ENCODE measurements around the gene THOC5.
"Not testable (repeated sequence)": the region's sequence is repeated elsewhere in the genome, so short reads cannot be mapped to it uniquely, and the experiment has no call there.

Gene THOC5

DNA sequence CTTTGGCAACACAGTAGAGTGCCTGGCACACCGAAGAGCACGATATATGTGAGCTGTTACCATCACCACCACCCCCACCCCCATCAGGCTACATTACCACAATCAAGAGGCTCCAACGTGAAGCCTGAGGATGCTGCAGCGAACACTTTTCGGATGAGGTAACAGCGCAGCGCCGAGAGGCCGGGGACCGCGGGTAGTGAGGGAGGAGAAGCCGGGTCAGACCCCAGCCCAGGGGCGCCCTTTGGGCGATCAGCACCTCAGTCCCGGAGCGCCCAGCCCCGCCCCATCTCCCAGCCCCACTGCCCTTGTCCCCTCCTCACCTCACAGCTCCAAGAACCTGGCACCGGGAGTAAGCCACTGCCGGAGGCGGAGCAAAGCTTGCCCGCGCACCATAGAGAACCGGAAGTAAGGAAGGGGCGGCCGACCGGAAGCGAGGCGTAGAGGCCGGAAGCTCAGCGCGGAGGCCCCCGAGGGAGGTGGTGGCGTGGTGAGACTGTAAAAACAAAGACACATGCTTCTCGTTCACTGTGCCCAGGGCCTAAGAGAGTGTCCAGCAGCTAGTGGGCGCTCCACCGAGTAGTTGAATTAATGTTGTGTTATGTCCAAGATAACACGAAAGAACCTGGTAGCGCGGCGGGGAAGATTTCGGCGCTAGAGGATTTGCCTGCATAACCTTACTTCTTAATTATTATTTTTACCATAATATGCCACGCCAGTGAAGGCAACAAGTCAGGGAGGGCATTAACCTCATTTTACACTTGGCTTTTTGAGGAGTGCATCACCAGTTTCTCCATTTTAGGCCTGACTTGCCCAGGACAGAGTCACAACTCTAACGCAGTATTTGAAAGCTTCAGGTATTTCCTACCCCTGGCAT, at the start of gene THOC5:
THOC5 (minus strand) TSS at position 407 of the 874 bp plus-strand sequence. CDS start 4,610 bp downstream, outside the sequence.
- DNase-seq, result peak; percentile 88

DNA sequence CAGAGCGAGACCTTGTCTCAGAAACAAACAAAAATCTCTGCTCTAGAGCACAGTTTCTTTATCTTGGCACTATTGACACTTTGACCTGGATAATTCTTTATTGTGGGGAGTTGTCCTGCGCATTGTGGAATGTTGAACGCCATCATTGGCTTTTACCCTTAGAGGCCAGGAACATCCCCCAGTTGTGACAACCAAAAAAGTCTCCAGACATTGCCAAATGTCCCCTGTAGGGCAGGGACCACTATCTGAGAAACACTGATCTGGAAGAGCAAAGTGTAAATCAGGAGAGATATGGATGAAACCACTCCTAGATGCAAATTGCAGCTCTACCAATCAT, 45.1 kb upstream of the THOC5 start:
- DNase-seq, result no peak

DNA sequence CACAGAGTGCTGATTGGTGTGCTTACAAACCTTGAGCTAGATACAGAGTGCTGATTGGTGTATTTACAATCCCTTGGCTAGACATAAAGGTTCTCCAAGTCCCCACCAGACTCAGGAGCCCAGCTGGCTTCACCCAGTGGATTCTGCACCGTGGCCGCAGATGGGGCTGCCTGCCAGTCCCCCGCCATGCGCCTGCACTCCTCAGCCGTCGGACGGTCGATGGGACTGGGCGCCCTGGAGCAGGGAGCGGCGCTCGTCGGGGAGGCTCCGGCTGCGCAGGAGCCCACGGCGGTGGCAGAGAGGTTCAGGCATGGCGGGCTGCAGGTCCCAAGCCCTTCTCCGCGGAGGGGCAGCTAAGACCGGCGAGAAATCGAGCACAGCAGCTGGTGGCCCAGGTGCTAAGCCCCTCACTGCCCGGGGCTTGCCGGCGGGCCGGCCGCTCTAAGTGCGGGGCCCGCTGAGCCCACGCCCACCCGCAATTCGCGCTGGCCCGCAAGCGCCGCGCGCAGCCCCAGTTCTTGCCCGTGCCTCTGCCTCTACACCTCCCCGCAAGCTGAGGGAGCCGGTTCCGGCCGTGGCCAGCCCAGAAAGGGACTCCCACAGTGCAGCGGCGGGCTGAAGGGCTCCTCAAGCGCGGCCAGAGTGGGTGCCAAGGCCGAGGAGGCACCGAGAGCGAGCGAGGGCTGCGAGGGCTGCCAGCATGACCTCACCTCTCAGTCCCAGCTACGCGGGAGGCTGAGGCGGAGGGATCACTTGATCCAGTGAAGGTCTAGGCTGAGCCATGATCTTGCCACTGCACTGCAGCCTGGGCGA, 44.5 kb upstream of the THOC5 start:
- not testable (repeated sequence) for DNase-seq

DNA sequence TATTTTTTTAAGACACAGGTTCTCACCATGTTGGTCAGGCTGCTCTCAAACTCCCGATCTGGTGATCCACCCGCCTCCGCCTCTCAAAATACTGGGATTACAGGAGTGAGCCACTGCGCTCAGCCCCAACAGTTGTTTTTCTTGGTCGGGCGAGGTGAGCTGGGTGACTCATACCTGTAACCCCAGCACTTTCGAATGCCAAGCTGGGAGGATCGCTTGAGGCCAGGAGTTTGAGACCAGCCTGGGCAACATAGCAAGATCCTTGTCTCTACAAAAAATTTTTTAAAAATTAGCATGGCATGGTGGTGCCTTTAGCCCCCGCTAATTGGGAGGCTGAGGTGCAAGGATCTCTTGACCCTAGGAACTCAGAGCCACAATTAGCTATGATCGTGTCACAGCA, 42.9 kb upstream of the THOC5 start:
- DNase-seq, result no peak

DNA sequence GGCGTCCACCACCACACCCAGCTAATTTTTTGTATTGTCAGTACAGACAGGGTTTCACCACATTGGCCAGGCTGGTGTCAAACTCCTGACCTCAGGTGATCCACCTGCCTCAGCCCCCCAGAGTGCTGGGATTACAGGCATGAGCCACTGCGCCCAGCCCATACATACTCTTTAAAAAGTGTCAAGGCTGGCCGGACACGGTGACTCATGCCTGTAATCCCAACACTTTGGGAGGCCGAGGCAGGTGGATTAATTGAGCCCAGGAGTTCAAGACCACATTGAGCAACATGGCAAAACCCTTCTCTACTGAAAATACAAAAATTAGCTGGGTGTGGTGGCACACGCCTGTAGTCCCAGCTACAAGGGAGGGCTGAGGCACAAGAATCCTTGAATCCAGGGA, 40.9 kb upstream of the THOC5 start:
- not testable (repeated sequence) for DNase-seq

DNA sequence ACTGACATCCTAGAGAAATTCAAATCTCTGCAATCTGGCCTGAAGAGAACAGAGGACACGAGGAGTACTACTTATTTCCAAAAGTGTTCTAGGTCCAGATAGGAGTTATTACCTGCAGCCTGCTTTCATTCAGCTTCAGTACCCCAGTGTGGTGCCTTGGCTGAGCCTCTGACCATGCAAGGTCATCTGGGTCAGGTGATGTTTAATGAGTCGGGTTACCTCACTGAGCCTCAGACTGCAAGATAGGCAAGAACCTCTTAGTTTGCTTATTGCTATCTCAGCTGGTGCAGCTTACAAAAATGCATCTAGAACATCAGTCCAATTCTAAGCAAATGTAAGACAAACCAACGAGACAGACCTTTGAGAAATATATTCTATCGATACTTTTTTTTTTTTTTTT, 40.4 kb upstream of the THOC5 start:
- no peak for DNase-seq

DNA sequence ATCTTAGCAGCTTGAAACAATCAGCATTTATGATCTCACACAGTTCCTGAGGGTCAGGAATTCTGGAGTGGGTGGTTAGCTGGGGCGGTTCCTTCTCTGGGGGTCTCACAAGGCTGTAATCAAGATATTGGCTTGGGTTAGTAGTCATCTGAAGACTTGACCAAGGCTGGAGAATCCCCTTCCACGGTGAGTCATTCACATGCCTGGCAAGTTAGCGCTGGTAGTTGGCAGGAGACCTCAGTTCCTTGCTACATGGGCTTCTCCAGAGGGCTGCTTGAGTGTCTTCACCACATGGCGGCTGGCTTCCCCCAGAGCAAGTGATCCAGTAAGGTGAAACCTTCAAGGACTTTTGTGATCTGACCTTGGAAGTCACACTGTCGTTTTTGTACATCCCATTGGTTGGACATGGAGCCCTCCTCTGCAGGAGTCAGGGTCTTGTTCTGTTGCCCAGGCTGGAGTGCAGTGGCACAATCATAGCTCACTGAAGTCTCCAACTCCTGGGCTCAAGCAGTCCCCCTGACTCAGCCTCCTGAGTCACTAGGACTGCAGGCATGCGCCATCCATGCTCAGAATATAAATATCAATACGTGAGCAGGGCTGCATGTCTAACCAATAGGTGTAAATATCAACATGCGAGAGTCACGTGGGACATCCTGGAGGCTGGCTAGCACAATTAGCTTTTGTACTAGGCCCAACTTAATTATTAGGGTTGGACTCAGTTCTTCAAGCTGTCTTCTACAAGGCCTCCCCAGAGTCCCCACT, 34.6 kb upstream of the THOC5 start:
- no peak for DNase-seq

DNA sequence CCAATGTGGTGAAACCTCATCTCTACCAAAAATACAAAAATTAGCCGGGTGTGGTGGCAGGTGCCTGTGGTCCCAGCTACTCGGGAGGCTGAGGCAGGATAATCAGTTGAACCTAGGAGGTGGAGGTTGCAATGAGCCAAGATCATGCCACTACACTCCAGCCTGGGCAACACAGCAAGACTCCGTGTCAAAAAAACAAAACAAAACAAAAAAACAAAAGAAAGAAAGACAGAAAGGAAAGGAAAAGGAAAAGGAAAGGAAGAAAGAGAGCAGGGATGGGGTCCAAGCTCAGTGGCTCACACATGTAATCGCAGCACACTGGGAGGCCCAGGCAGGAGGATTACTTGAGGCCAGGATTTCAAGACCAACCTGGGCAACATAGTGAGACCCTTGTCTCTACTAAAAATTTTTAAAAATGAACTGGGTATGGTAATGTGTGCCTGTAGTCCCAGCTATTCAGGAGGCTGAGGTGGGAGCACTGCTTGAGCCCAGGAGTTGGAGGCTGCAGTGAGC, 32.7 kb upstream of the THOC5 start:
- DNase-seq, result not testable (repeated sequence)

DNA sequence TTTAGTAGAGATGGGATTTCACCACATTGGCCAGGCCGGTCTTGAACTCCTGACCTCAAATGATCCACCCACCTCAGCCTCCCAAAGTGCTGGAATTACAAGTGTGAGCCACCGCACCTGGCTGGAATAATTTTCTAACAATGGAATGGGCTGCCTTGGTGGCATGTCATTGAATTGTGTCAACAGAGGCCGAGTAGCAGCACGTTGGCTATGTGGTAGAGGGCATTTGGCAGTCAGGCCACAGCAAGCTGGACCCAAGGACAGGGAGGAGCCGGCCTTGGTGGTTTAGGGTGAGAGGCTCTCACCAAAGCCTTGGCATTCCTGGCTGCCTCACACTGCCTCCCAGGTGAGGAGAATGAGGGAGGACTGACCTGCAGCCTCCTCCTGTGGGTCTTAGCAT, 31.4 kb upstream of the THOC5 start:
- no peak for DNase-seq

DNA sequence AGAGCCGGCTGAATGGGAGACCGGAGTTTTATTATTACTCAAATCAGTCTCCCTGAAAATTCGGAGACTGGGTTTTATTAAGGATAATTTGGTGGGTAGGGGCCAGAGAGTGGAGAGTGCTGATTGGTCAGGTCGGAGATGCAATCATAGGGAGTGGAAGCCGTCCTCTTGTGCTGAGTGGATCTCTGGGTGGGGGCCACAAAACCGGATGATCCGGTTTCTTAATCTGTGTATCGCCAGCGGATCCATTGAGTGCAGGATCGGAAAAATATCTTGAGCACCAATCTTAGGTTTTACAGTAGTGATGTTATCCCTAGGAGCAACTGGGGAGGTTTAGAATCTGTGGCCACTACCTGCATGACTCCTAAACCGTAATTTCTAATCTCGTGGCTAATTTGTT, 28.2 kb upstream of the THOC5 start:
- no peak for DNase-seq

DNA sequence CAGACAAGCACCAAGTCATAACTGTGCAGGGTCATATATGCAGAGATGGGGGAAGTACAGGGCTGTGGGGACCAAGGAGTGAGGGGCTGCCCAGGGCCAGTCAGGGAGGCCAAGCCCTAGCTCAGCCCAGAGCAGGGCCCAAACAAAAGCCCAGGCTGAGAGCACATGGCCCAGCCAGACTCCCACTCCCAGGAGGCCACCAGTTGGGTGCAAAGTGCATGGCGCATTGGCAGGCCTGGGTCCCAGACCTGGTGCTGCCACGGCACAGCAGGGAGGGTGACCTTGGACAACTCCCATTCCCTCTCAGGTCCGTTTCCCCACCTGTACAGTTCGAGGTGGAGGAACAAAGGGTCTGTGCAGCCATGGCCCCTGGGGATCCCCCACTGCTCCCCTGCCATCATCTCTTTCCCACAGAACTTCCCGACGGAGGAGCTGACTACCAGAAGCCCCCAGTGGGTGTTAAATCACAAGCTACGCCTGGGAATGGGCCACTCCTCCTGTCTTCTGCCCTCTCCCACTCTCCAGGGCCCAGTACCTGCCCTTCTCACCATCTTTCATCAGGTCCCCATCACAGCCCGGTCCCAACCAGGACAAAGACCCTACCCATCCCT, 26.7 kb upstream of the THOC5 start:
- DNase-seq, result no peak

DNA sequence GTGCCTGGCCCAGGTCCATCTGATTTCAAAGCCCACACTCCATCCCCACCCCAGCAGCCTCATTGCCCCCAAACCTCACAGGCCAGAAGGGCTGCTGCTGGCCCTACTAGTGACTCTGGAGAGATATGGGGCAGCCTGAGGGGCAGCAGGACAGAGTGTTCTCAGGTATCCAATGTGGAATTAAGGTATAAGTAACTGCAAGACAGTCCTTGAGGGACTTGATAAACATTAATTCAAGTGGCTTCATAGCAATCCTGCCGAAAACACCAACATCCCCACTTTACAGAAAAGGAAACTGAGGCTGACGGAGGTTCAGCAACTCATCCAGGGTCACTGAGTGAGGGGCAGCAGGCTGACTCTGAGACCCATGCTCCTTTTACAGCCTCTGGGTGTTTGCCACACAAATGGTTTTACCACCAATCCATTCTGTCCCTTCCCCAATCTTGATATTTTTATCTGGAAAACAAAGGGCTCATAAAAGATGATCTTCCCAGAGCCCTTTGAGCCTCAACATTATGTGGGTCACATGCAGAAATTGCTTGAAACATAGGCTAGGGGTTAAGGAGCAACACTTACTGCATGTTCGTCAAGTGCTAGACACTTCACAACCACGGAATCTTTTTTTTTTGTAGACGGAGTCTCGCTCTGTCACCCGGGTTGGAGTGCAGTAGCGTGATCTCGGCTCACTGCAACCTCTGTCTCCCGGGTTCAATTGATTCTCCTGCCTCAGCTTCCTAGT, 25.1 kb upstream of the THOC5 start:
- no peak for DNase-seq

DNA sequence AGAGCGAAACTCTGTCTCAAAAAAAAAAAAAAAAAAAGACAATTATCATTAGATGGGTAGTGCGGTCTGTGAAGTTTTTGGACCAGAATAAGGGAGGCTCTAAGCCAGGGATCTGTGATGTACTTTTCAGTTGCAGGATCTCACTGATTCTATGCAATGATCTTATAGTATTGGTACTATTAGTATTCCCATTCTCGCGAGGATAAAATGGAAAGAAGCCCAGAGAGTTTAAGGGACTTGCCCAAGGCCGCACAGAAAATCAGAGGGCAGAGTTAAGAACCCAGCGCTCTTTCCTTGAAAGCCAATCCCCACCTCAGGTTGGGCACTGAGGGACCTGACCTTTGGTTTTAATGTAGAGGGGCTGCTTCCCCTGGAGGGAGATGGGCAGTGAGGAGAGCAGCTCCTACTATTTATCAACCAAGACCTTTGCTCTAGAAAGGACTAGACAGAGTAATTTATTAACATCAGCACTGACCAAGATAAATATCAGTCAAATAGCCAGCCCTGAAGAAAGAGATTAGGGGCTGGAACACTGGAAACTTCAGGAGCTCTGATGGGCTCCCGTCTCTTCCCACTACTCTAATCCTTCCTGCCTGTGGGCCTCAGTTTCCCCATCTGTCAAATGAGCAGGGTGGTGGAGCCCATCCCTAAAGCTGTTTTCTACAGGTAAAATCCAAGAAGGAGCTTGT, 21.3 kb upstream of the THOC5 start:
- no peak for DNase-seq

DNA sequence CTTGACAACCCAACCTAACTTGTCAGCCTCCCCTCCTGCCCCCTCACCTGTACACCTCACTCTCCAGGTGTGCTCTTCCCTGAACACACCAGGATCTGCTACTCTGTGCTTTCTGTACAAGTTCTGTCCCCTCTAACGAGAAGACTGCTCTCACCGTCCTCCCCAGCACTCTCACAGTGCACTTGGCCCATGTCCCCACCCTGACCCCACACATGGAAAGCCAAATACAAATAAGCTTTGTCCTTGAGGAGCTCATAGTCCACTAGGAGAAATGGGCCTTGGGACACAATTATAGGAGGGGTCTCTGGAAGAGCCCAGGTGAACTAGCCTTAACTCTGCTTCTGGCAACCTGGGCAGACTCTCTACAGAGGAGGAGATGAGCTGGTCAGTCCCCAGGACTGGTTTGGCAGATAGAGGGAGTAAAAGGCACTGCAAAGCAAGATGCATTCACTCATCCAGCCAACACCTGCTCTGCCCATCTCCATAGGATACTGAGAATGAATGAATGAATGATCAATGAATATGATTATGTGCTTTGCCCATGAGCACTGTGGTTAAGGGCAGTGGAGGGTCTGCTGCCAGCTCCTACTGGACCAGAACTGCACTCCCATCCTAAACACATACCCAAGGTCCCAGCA, 17.5 kb upstream of the THOC5 start:
- no peak for DNase-seq

DNA sequence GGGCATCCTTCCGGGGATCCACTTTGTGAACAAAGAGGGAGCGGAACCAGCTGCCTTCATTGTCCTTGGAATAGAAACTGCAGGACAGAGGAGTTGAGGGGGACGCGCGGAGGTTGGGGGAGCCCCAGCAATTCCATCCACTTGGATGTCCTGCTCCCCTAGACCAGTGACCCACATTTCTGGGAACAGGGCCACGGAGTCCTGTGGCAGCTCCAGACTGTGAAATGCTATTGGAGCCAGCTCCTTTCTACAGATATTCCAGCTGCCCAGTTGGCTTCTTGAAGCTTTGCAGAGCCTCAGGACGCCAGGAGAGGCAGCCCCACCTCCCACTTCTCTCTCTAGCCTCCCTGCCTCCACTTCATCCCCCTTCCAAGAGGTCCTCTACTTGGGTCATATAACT, 16.9 kb upstream of the THOC5 start:
- DNase-seq, result no peak

DNA sequence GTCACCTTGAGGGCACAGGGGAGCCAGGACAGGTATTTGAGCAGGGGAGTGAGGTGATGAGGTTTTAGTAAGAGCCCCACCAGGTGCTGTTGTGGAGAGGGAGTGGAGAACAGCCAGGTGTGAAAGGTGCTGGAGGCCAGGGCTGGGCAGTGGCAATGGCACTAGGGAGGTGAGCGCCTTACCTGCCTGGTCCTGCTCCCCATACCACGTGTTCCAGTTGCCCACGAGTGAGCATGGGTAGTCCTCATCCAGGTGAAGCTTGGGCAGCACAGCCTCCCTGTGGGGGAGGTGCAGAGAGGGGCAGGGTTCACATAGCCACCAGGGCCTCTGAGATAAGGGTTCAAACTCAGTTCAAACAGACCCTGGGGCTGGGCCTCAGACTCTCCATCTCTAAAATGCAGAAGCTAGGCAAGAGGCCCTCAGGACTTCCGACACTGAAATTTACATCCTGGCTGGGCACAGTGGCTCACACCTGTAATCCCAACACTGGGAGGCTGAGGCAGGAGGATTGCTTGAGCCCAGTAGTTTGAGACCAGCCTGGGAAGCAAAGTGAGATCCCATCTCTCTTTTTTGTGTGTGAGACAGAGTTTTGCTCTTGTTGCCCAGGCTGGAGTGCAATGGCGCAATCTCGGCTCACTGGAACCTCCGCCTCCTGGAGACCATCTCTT, 15.6 kb upstream of the THOC5 start:
- no peak for DNase-seq

DNA sequence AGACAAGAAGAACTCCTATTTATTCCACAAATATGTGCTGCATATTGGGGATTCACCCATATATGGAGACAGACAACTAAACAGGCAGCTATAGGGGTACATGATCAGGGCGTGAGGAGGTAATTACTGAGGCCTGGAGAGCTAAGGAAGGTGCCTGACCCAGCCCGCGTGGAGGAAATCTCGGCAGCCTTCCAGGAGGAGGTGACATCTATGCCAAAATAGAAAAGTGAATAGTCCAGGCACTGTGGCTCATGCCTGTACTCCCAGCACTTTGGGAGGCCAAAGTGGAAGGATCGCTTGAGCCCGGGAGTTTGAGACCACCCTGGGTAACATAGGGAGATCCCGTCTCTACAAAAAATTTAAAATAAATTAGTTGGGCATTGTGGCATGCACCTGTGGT, 13.8 kb upstream of the THOC5 start:
- no peak for DNase-seq

DNA sequence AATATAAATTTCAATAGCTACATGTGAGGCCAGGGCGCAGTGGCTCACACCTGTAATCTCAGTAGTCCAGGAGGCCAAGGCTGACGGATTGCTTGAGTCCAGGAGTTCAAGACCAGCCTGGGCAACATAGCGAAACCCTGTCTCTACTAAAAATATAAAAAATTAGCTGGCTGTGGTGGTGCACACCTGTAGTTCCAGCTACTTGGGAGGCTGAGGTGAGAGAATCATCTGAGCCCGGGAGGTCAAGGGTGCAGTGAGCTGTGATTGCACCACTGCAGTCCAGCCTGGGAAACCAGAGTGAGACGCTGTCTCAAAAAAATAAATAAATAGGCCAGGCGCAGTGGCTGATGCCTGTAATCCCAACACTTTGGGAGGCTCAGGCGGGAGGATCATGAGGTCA, 13.0 kb upstream of the THOC5 start:
- not testable (repeated sequence) for DNase-seq

DNA sequence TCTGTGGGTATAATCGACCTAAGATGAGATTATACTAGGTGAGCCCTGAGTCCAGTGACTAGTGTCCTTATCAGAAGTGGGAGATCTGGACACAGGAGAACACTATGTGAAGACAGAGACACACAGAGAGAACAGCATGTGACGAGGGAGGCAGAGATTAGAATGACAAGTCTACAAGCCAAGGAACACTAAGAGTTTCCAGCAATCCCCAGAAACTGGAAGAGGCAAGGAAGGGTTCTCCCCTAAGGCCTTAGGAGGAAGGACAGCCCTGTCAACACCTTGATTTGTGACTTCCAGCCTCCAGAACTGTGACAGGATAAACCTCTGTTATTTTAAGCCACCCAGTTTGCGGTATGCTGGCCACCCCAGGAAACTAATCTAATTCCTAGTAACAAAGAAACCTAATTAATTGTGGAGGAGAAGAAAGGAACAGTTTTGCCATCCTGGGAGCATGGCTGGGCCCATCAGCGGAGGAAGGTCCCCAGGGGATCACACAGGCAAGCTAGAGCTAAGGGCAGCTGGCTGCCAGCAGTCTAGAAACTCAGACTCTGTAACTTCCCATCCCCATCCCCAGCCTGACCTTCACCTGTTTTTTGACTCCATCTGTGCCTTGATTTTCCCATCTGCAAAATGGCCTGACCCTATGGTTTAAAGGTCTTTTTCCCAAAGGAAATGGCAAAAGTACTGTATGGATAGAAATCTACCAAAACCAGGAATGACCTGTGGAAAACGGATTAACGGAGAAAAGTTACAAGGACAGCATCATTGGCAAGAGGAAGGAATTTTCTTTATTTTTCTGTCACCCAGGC, 10.3 kb upstream of the THOC5 start:
- no peak for DNase-seq
